ENCODE data around the gene NOD1. TPM values are rescaled to one million over a fixed set of nuclear protein-coding genes. Genes with fewer than 3 reads are reported as not detected.

The NOD1 gene
- total and polyA plus RNA-seq, 8 donors, result 1.9 to 9.9 (median 3.3) TPM

GRCh38 chr7:30523466-30523865 is 44.9 kb upstream of the NOD1 start:
- intact Hi-C loops (cut with DNase I), result no loop called here
- no peak for TF ChIP-seq CTCF (IDR thresholded peaks at IDR 0.05)
- WGBS, 2 donors, result 92% methylated on average over 2 of the region's 2 CpGs
- H3K4me3 ChIP-seq, result no peak overlapping the region
- no peaks in the 10 kb centered on the region for H3K27me3 ChIP-seq
- no peak overlapping the region for H3K27ac ChIP-seq
- DNase-seq (no peak), ATAC-seq (no peak), FAIRE-seq (no peak)
- H3K36me3 ChIP-seq, result no peaks in the 10 kb centered on the region
- peaks cover 0 to 7% (median 3%) of the 10 kb centered on the region in 3 donors for H3K4me1 ChIP-seq
- H3K9me3 ChIP-seq, result no peaks in the 10 kb centered on the region

DNA sequence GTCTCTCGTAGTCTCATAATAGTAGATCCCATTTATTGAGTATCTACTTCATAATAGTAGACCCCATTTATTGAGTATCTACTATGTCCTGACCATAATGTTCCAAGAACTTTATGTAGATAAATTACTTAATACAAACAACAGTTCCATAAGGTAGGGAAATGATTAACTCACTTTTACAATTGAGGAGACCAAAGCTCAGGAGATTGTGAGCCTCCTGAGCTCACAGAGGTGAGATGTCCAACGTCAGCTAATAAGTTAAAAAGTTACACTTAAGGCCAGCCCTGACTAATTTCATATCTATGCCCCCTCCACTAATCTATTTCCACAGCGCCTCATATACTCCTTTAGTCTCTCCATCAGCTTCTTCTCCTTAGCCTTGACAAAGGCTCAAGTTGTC is 43.6 kb upstream of the NOD1 start:
- DNase-seq, result no peak
- Histone ChIP-seq H3K27ac (no peak overlapping the region), H3K4me1 (peaks cover 0 to 8% (median 3%) of the 10 kb centered on the region in 3 donors), H3K4me3 (no peak overlapping the region), H3K36me3 (no peaks in the 10 kb centered on the region), H3K27me3 (no peaks in the 10 kb centered on the region), H3K9me3 (no peaks in the 10 kb centered on the region)
- WGBS, 2 donors, result 79 to 81% methylated on average over 3 of the region's 3 CpGs
- FAIRE-seq, result no peak
- intact Hi-C loops (cut with DNase I), result no loop called here
- no peak for ATAC-seq
- TF ChIP-seq CTCF (IDR thresholded peaks at IDR 0.05), result no peak

DNA sequence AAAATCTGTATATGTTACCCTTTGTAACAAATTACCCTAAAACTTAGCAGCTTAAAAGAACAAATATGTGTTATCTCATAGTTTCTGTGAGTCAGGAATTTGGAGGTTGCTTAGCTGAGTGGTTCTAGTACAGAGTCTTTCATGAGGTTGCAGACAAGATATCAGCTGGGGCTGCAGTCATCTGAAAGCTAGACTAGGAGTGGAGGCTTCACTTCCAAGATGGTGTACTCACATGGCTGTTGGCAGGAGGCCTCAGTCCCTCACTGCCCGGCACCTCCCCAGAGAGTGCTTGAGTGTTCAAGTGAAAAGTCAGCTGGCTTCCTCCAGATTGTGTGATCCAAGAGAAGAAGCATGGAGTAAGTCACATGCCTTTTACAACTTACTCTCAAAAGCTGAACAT is 42.9 kb upstream of the NOD1 start:
- 80 to 87% methylated on average over 1 of the region's 1 CpG for WGBS, 2 donors
- no peaks in the 10 kb centered on the region for H3K36me3 ChIP-seq
- no peak for FAIRE-seq
- no peak for DNase-seq
- no peaks in the 10 kb centered on the region for H3K27me3 ChIP-seq
- no peak overlapping the region for H3K27ac ChIP-seq
- no peaks in the 10 kb centered on the region for H3K9me3 ChIP-seq
- intact Hi-C loops (cut with DNase I), result no loop called here
- H3K4me1 ChIP-seq, result peaks cover 0 to 8% (median 3%) of the 10 kb centered on the region in 3 donors
- no peak overlapping the region for H3K4me3 ChIP-seq
- TF ChIP-seq CTCF (IDR thresholded peaks at IDR 0.05), result no peak
- peak in 3 of 4 donors; percentile 39 to 72 (median 51) for ATAC-seq

DNA sequence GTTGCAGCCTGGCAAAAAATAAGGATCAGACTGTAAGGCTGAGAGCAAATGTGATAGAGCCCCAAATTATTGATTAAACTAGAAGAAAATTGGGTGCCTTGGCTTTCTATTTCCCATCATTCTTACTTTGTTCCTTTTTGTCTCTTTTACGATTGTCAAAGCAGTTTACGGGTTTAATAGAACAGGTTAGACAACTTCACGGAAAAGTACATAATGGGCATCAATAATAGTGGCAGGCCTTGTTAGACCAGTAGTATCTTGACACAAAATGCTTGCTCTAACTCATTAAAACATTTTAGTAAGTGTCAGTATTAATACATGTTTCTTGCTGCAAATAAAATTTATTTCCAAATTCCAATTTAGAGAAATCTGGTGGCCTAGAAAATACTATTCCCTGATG is 40.5 kb upstream of the NOD1 start:
- ATAC-seq, result peak in 3 of 4 donors; percentile 51 to 78 (median 52)
- Histone ChIP-seq H3K9me3 (no peaks in the 10 kb centered on the region), H3K27me3 (no peaks in the 10 kb centered on the region), H3K4me3 (no peak overlapping the region), H3K36me3 (no peaks in the 10 kb centered on the region), H3K27ac (no peak overlapping the region), H3K4me1 (peaks cover 0 to 8% (median 3%) of the 10 kb centered on the region in 3 donors)
- no peak for DNase-seq
- TF ChIP-seq CTCF (IDR thresholded peaks at IDR 0.05), result no peak
- WGBS, 2 donors, result 7 to 12% methylated on average over 3 of the region's 3 CpGs
- FAIRE-seq, result no peak
- intact Hi-C loops (cut with DNase I), result no loop called here

- Histone ChIP-seq H3K27me3 (no peaks in the 10 kb centered on the region), H3K9me3 (no peaks in the 10 kb centered on the region), H3K27ac (no peak overlapping the region), H3K4me3 (no peak overlapping the region), H3K36me3 (no peaks in the 10 kb centered on the region), H3K4me1 (peaks cover 0 to 8% (median 0%) of the 10 kb centered on the region in 3 donors)
- TF ChIP-seq CTCF (IDR thresholded peaks at IDR 0.05), result no peak
- FAIRE-seq, result no peak
- 96 to 99% methylated on average over 2 of the region's 2 CpGs for WGBS, 2 donors
- no peak for ATAC-seq
- DNase-seq, result no peak
- intact Hi-C loops (cut with DNase I), result no loop called here
Measured at GRCh38 chr7:30515761-30516160, 37.2 kb upstream of the NOD1 start.

Data from pancreas (tissue), 10 donors.